Psoas muscle (tissue), 8 donors: Measurements from ENCODE around the gene ANKRD17. TPM values are rescaled to one million over a fixed set of nuclear protein-coding genes. Genes with fewer than 3 reads are reported as not detected.
A peak's percentile ranks its signal among the peaks of the same experiment; 100 is the strongest.

Experiments
- ATAC-seq, 4 donors: fragments of 200-7000 bp; cut with Tn5 transposase; one replicate each; pipeline ENCODE4 v1.9.1; 2020; ENCODE audit warnings: moderate library complexity in 3 of 4, mild to moderate bottlenecking in 2 of 4
- DNase-seq, 2 donors: peaks; one replicate each; pipeline ENCODE4 v3.0.0-alpha.2; 2020
- H3K27ac ChIP-seq: fragments of 200-600 bp; one replicate; pipeline ENCODE4 v1.8.0; 2022
- H3K27me3 ChIP-seq, 3 donors: fragments of 200-600 bp in 1 of 3; one replicate each; pipeline versions ENCODE4 v1.6.1 to v1.8.0; 2013 to 2022; ENCODE audit warnings: low read length in 2 of 3, mild to moderate bottlenecking in 2 of 3, moderate library complexity in 1 of 3; ENCODE audit not compliant: insufficient read depth in 3 of 3
- H3K36me3 ChIP-seq, 2 donors: fragments of 200-600 bp in 1 of 2; one replicate each; pipeline versions ENCODE4 v1.6.1 to v1.8.0; 2013 to 2022; ENCODE audit warnings: low read depth in 1 of 2, mild to moderate bottlenecking in 1 of 2, moderate library complexity in 1 of 2; ENCODE audit not compliant: insufficient read depth in 1 of 2
- H3K4me1 ChIP-seq: fragments of 200-600 bp; one replicate; pipeline ENCODE4 v1.8.0; 2022
- H3K4me3 ChIP-seq: fragments of 200-600 bp; one replicate; pipeline ENCODE4 v1.8.0; 2022; ENCODE audit warnings: mild to moderate bottlenecking
- H3K9me3 ChIP-seq: fragments of 200-600 bp; one replicate; pipeline ENCODE4 v1.8.0; 2022
- CTCF ChIP-seq: fragments of 200-600 bp; IDR thresholded peaks from one replicate; pipeline ENCODE4 v1.8.0; 2022; ENCODE audit warnings: antibody characterized with exemption
- WGBS, 3 donors: extraction: QIAGEN DNeasy Blood & Tissue Kit; methylation state at CpG; one replicate each; pipeline versions ENCODE4 v1.1.6 to v1.1.7; 2013; 5-methylcytosine and 5-hydroxymethylcytosine counted together
- intact Hi-C, 2 donors: fragments of 100-400 bp; cut with DNase I; formaldehyde crosslinking; loops; one replicate each; pipeline versions ENCODE4 v1.11.0 to v1.14.2; 2022
- polyA plus RNA-seq, 3 donors: library from polyadenylated mRNA; stranded (reverse); fragments of 200-250 nt; gene quantifications; one replicate each; pipeline ENCODE4 v1.2.3, GENCODE V29; 2013
- total RNA-seq, 4 donors: library from RNA; stranded (reverse); fragmentation: NEBNext Ultra II Directional in 2 of 4; extraction: Animal tissue kit (Norgen Biotek cat#: 25700) in 2 of 4; gene quantifications; one replicate each; pipeline versions ENCODE4 v1.2.1 to v1.2.4, GENCODE V29; 2021 to 2023
- donor health status: healthy with polysubstance abuse.
- donor health status: DM: no; HTN: no; CAD: no; lungs with moderate emphysema.
- donor health status: Bipolar disorder and iron deficiency.
- donor health status: healthy.
- donor health status: DM: yes; HTN: yes; CAD: no.
- donor health status: DM: no; HTN: no; CAD: no.
- donor health status: DM: no; HTN: no; CAD: no.
- donor health status: DM: yes; HTN: yes; CAD: no.

Gene ANKRD17
- total and polyA plus RNA-seq, 7 donors, result 8.0 to 66.2 (median 46.6) TPM

GRCh38 chr4:73068491-73069337 lies 189.9 kb downstream of the ANKRD17 start:
- Histone ChIP-seq H3K27me3 (no peaks in the 10 kb centered on the region), H3K4me3 (peak overlapping the region; percentile 89), H3K9me3 (no peaks in the 10 kb centered on the region), H3K27ac (peak overlapping the region; percentile 96), H3K36me3 (peaks cover 2 to 40% of the 10 kb centered on the region in 2 donors), H3K4me1 (peaks cover 8% of the 10 kb centered on the region)
- no peak for TF ChIP-seq CTCF
- DNase-seq (no peak), ATAC-seq (peak in 1 of 4 donors; percentile 8)
- WGBS, 3 donors, result 0 to 1% (median 1%) methylated on average over 27 of the region's 27 CpGs
- intact Hi-C loops, result loop anchor here (1.0 to 10.0 kb wide), 3 partner anchors 190 to 1086 kb away; partner anchors contain the start of genes ANKRD17 (in 1 of the 2) and MTHFD2L (in 1 of the 2)

GRCh38 chr4:73067971-73068394 lies 190.6 kb downstream of the ANKRD17 start:
- Histone ChIP-seq H3K27ac (peak overlapping the region; percentile 96), H3K4me1 (peaks cover 8% of the 10 kb centered on the region), H3K27me3 (no peaks in the 10 kb centered on the region), H3K36me3 (peaks cover 2 to 40% of the 10 kb centered on the region in 2 donors), H3K4me3 (peak overlapping the region; percentile 89), H3K9me3 (no peaks in the 10 kb centered on the region)
- intact Hi-C loops, result loop anchor here in 1 of 2 donors (2.0 to 10.0 kb wide), 2 partner anchors 191 to 1087 kb away; partner anchors contain the start of genes ANKRD17 and MTHFD2L
- no peak for TF ChIP-seq CTCF
- DNase-seq (no peak), ATAC-seq (no peak)
- 30 to 47% (median 30%) methylated on average over 4 of the region's 4 CpGs for WGBS, 3 donors

GRCh38 chr4:73066928-73067327 lies 191.7 kb downstream of the ANKRD17 start:
- intact Hi-C loops, result loop anchor here in 1 of 2 donors (10.0 kb wide), 1 partner anchor 1088 kb away; the partner anchor contains the start of gene MTHFD2L

GRCh38 chr4:73066445-73066844 lies 192.2 kb downstream of the ANKRD17 start:
- Histone ChIP-seq H3K27ac (no peak overlapping the region), H3K27me3 (no peaks in the 10 kb centered on the region), H3K9me3 (no peaks in the 10 kb centered on the region), H3K4me1 (peaks cover 8% of the 10 kb centered on the region), H3K36me3 (peaks cover 2 to 52% of the 10 kb centered on the region in 2 donors), H3K4me3 (no peak overlapping the region)
- ATAC-seq (no peak), DNase-seq (no peak)
- intact Hi-C loops, result loop anchor here in 1 of 2 donors (10.0 kb wide), 1 partner anchor 1088 kb away; the partner anchor contains the start of gene MTHFD2L
- 93 to 97% (median 96%) methylated on average over 3 of the region's 3 CpGs for WGBS, 3 donors
- no peak for TF ChIP-seq CTCF

More at GRCh38 chr4:73066928-73067327, 191.7 kb downstream of the ANKRD17 start:
- Histone ChIP-seq H3K9me3 (no peaks in the 10 kb centered on the region), H3K36me3 (peaks cover 2 to 47% of the 10 kb centered on the region in 2 donors), H3K4me1 (peaks cover 8% of the 10 kb centered on the region), H3K4me3 (no peak overlapping the region), H3K27ac (peak overlapping the region; percentile 51), H3K27me3 (no peaks in the 10 kb centered on the region)
- no peak for ATAC-seq
- 98 to 100% (median 98%) methylated on average over 2 of the region's 2 CpGs for WGBS, 3 donors
- no peak for DNase-seq
- TF ChIP-seq CTCF, result no peak
